NCI-H460 (cell line): ENCODE measurements around the gene LSM7. TPM values are rescaled to one million over a fixed set of nuclear protein-coding genes. Genes with fewer than 3 reads are reported as not detected.
"Not testable (repeated sequence)": the region's sequence is repeated elsewhere in the genome, so short reads cannot be mapped to it uniquely, and the experiment has no call there.

Experiments used
- DNase-seq: peaks from one replicate; pipeline ENCODE4 v3.0.0-alpha.2; 2016; ENCODE audit warnings: low read depth; ENCODE audit errors: extremely low read depth
- total RNA-seq: library from RNA; depleted of rRNA; stranded (reverse); fragments of >200 nt; shearing (Covaris generic); gene quantifications from 2 replicates; pipeline ENCODE4 v1.2.3, GENCODE V29; 2014; rRNA removed

Gene LSM7
- total RNA-seq, 1 experiment from 2014 or later, result 125 TPM

- no peak for DNase-seq
Measured at GRCh38 chr19:2282062-2282861, 46.1 kb downstream of the LSM7 start, which contains the start of gene PEAK3. PEAK3 (minus strand) TSS chr19:2282175; CDS start chr19:2280931, 1,244 bp downstream.

DNA sequence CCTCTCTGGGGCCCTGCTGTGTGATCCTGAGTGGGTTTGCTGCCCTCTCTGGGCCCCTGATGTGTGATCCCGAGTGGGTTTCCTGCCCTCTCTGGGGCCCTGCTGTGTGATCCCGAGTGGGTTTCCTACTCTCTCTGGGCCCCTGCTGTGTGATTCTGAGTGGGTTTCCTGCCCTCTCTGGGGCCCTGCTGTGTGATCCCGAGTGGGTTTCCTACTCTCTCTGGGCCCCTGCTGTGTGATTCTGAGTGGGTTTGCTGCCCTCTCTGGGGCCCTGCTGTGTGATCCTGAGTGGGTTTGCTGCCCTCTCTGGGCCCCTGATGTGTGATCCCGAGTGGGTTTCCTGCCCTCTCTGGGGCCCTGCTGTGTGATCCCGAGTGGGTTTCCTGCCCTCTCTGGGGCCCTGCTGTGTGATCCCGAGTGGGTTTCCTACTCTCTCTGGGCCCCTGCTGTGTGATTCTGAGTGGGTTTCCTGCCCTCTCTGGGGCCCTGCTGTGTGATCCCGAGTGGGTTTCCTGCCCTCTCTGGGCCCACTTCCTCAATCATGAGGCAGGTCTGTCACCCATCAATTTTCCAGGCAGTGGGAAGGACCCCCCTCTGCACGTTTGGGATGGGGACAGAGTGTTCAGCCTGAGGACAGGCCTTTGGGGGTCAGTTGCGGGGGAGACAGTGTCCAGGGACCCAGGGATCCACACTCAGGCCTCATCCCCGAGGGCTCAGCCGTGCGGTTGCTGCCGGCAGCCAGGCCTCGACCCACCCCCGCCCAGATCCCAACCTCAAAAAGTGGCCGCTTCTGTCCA, 46.9 kb downstream of the LSM7 start:
- DNase-seq, result not testable (repeated sequence)

- DNase-seq, result no peak
Measured at GRCh38 chr19:2280633-2281264, 47.6 kb downstream of the LSM7 start.

- no peak for DNase-seq
Measured at GRCh38 chr19:2278459-2279158, 49.8 kb downstream of the LSM7 start.

GRCh38 chr19:2277138-2277537, 51.2 kb downstream of the LSM7 start:
- DNase-seq, result no peak

DNA sequence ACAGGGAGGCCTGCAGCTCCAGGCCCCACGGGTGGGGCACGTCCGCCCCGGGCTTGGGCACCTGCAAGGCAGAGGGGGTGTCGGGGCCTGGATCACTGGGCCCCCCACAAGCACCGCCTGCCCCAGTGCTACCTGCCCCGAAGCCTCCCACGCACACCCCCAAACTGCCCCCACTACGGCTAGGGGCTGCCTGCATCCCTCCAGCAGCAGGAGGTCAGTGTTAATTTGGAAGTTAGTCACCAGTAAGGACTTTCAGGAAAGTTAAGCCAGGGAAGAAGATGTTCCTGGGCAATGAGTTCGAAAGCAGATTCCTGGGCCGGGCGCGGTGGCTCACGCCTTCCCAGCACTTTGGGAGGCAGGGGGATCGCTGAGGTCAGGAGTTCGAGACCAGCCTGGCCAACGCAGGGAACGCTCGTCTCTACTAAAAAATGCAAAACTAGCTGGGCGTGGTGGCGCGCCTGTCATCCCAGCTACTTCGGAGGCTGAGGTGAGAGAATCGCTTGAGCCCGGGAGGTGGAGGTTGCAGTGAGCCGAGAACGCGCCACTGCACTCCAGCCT, 51.9 kb downstream of the LSM7 start:
- DNase-seq, result no peak

- DNase-seq, result no peak
Measured at GRCh38 chr19:2275588-2276428, 52.6 kb downstream of the LSM7 start.

GRCh38 chr19:2274931-2275535, 53.4 kb downstream of the LSM7 start:
- DNase-seq, result no peak

DNA sequence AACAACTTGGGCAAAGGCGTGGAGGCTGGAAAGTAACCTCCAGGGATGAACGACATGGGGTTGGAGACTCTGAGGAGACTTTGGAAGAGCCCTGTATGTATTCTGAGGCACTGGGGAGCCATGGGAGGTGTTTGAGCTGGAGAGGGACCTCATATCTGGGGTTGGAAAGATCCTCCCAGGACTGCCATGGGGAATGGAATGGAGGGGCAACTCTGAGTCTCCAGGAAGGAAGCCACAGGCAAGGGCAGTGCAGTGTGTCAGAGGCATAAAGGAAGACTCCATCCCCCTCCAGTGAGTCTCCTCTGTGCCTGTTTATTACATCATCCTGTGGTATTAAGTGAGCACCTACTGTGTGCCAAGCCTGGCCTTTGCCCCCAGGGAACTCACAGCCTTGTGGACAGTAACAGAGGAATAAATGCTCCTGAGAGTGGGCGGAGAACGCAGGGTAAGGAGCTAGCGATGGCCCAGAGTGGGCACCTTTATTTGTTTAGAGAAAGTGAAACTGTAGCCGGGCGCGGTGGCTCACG, 54.1 kb downstream of the LSM7 start:
- no peak for DNase-seq

DNA sequence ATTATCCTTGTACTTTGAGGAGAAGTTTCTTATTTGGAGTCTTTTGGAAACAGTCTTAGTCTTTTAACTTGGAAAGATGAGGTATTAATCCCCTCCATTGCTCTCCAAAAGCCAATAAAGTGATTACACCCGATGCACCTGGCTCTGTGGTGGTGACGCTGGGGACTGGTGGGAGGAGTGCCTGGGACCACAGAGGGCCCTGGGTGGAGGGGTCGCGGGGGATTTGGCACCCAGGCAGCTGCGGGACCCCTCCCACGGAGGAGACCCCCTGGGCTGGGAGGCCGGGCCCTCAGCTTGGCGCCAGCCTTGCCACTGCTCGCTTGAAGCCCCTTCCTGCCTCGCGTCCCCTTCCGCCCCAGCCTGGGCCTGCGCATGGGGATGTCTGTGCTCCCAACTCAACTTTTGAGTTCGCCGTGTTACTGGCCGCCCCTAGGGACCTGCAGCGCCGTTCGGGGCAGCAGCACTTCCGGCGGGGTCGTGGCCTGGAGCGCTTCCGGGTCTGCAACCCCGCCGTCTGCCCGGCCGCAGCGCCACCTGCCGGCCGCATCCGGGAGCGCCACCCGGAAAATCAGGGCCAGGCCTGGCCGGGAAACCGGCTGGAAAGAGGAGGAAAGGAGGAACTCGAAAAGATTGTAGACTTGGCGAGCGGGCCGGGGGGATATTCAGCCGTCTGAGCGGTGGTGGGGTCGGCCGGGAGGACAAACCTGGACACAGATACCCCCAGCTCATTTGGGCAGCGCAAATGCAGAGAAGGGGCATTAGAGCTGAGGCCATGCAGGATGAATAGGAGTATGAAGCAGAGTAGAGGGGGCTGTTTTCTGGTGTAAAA, 54.8 kb downstream of the LSM7 start:
- peak; percentile 57 for DNase-seq

Other genes starting within 250 kb of the LSM7 start
- 12.3 and 14.4 TPM in 2 replicates for gene MOB3A, start 232.3 kb downstream of the LSM7 start, total RNA-seq
- gene IZUMO4, start 231.7 kb downstream of the LSM7 start, total RNA-seq, result 1.4 and 1.6 TPM in 2 replicates
- gene AP3D1, start 177.0 kb downstream of the LSM7 start, total RNA-seq, result 67.6 and 83.8 TPM in 2 replicates
- gene DOT1L, start 164.7 kb downstream of the LSM7 start, total RNA-seq, result 4.8 and 5.4 TPM in 2 replicates
- gene PLEKHJ1, start 92.3 kb downstream of the LSM7 start, total RNA-seq, result 45.3 and 46.6 TPM in 2 replicates
- 29.9 and 31.4 TPM in 2 replicates for gene SF3A2, start 91.8 kb downstream of the LSM7 start, total RNA-seq
- gene AMH, start 79.3 kb downstream of the LSM7 start, total RNA-seq, result 5.8 and 6.2 TPM in 2 replicates
- not detected in 2 replicates for gene JSRP1, start 72.2 kb downstream of the LSM7 start, total RNA-seq
- gene PEAK3, start 46.4 kb downstream of the LSM7 start, total RNA-seq, result not detected in 2 replicates
- gene LINGO3, start 20.4 kb downstream of the LSM7 start, total RNA-seq, result 0.30 TPM in 1 of 2 replicates, not detected in the other
- 11.7 and 15.4 TPM in 2 replicates for gene SPPL2B, start 98 bp upstream of the LSM7 start, total RNA-seq
- 0.05 TPM in 1 of 2 replicates, not detected in the other for gene TMPRSS9, start 31.7 kb upstream of the LSM7 start, total RNA-seq
- gene TIMM13, start 99.0 kb upstream of the LSM7 start, total RNA-seq, result 30.7 and 32.1 TPM in 2 replicates
- 47.8 and 51.9 TPM in 2 replicates for gene LMNB2, start 128.4 kb upstream of the LSM7 start, total RNA-seq
- gene GADD45B, start 147.5 kb upstream of the LSM7 start, total RNA-seq, result 36.6 and 38.4 TPM in 2 replicates